GM23338 (cell line): ENCODE results near the gene H2AZ1. TPM values are rescaled to one million over a fixed set of nuclear protein-coding genes. Genes with fewer than 3 reads are reported as not detected.

Experiments used
- ATAC-seq: fragments of 200-7000 bp; cut with Tn5 transposase; 3 replicates; pipeline ENCODE4 v1.9.1; 2020
- DNase-seq: peaks from one replicate; pipeline ENCODE4 v3.0.0-alpha.2; 2015; ENCODE audit warnings: low spot score
- H2AFZ ChIP-seq: fragments of 200-600 bp; sonication (generic); 2 replicates; pipeline ENCODE4 v1.8.0; 2016; ENCODE audit warnings: antibody characterized with exemption, mild to moderate bottlenecking, moderate library complexity
- H3F3A ChIP-seq: fragments of 200-600 bp; sonication (generic); replicated peaks from 2 replicates; pipeline ENCODE4 v1.8.0; 2017; ENCODE audit warnings: antibody characterized with exemption, mixed run types, low read depth
- H3K27ac ChIP-seq: fragments of 200-600 bp; sonication (generic); 2 replicates; pipeline ENCODE4 v1.6.1; 2016; ENCODE audit warnings: low read depth
- H3K27me3 ChIP-seq: fragments of 200-600 bp; sonication (generic); 2 replicates; pipeline ENCODE4 v1.8.0; 2016; ENCODE audit warnings: mild to moderate bottlenecking, mixed run types, moderate library complexity; ENCODE audit not compliant: insufficient read depth
- H3K36me3 ChIP-seq: fragments of 200-600 bp; sonication (generic); 2 replicates; pipeline ENCODE4 v1.8.0; 2016; ENCODE audit warnings: mild to moderate bottlenecking; ENCODE audit not compliant: insufficient read depth
- H3K4me1 ChIP-seq: fragments of 200-600 bp; sonication (generic); 2 replicates; pipeline ENCODE4 v1.8.0; 2016; ENCODE audit warnings: mild to moderate bottlenecking, moderate library complexity; ENCODE audit not compliant: insufficient read depth
- H3K4me2 ChIP-seq: fragments of 200-600 bp; sonication (generic); 2 replicates; pipeline ENCODE4 v1.7.1; 2017; ENCODE audit warnings: mixed run types
- H3K4me3 ChIP-seq: fragments of 200-600 bp; sonication (generic); 2 replicates; pipeline ENCODE4 v1.6.1; 2016; ENCODE audit warnings: mixed run types
- H3K79me2 ChIP-seq: fragments of 200-600 bp; sonication (generic); replicated peaks from 2 replicates; pipeline ENCODE4 v1.8.0; 2017; ENCODE audit warnings: mild to moderate bottlenecking; ENCODE audit not compliant: insufficient read depth
- H3K9me2 ChIP-seq: fragments of 200-600 bp; sonication (generic); 2 replicates; pipeline ENCODE4 v1.8.0; 2017; ENCODE audit not compliant: insufficient read depth
- H4K20me1 ChIP-seq: fragments of 200-600 bp; sonication (generic); replicated peaks from 2 replicates; pipeline ENCODE4 v1.8.0; 2017; ENCODE audit warnings: mild to moderate bottlenecking; ENCODE audit not compliant: insufficient read depth
- H3K27ac Mint-ChIP-seq: 2 replicates; pipeline ENCODE4 v1.8.0; 2020; ENCODE audit warnings: inconsistent platforms, mild to moderate bottlenecking, moderate library complexity, mixed read lengths
- H3K27me3 Mint-ChIP-seq: 3 replicates; pipeline ENCODE4 v1.8.0; 2022; ENCODE audit warnings: low read depth, mild to moderate bottlenecking, moderate library complexity, mixed read lengths, inconsistent platforms; ENCODE audit not compliant: insufficient read depth, poor library complexity
- H3K36me3 Mint-ChIP-seq: 3 replicates; pipeline ENCODE4 v1.8.0; 2021; ENCODE audit warnings: low read depth, mild to moderate bottlenecking, inconsistent platforms, moderate library complexity, mixed read lengths
- H3K4me1 Mint-ChIP-seq: 3 replicates; pipeline ENCODE4 v1.8.0; 2020; ENCODE audit warnings: mild to moderate bottlenecking, inconsistent platforms, mixed read lengths
- H3K4me3 Mint-ChIP-seq: 3 replicates; pipeline ENCODE4 v1.8.0; 2021; ENCODE audit warnings: moderate library complexity, mild to moderate bottlenecking, inconsistent platforms, mixed read lengths
- H3K9me3 Mint-ChIP-seq: 3 replicates; pipeline ENCODE4 v1.8.0; 2020; ENCODE audit warnings: moderate library complexity, mild to moderate bottlenecking, inconsistent platforms, mixed read lengths
- CREB1 ChIP-seq: fragments of 250-450 bp; sonication (Bioruptor Pico); IDR thresholded peaks from 2 replicates; pipeline ENCODE4 v1.5.0; 2020; ENCODE audit warnings: low read depth, mild to moderate bottlenecking, moderate library complexity
- ETS1 ChIP-seq: IDR thresholded peaks from 2 replicates; pipeline ENCODE4 v1.6.1; 2016; ENCODE audit warnings: antibody characterized with exemption
- EZH2 ChIP-seq: fragments of 200-600 bp; sonication (generic); IDR thresholded peaks from one replicate; pipeline ENCODE4 v1.8.0; 2017; ENCODE audit warnings: antibody characterized with exemption, mild to moderate bottlenecking, low read depth; ENCODE audit not compliant: unreplicated experiment
- EZH2phosphoT487 ChIP-seq: fragments of 200-600 bp; sonication (generic); IDR thresholded peaks from one replicate; pipeline ENCODE4 v1.8.1; 2018; ENCODE audit warnings: antibody characterized with exemption; ENCODE audit not compliant: unreplicated experiment
- JUNB ChIP-seq: IDR thresholded peaks from one replicate; pipeline ENCODE4 v1.6.1; 2016; ENCODE audit warnings: antibody characterized with exemption; ENCODE audit not compliant: unreplicated experiment
- NANOG ChIP-seq: IDR thresholded peaks from 2 replicates; pipeline ENCODE4 v1.6.1; 2016; ENCODE audit warnings: antibody characterized with exemption, borderline replicate concordance
- POLR2AphosphoS5 ChIP-seq: IDR thresholded peaks from 2 replicates; pipeline ENCODE4 v1.6.1; 2016; ENCODE audit warnings: antibody characterized with exemption, low read depth
- STAT1 ChIP-seq: IDR thresholded peaks from one replicate; pipeline ENCODE4 v1.6.1; 2016; ENCODE audit warnings: antibody characterized with exemption; ENCODE audit not compliant: unreplicated experiment
- ZNF114 ChIP-seq: fragments of 250-450 bp; sonication (Bioruptor Pico); IDR thresholded peaks from 2 replicates; pipeline ENCODE4 v1.5.0; 2020; ENCODE audit warnings: mild to moderate bottlenecking, moderate library complexity
- ZNF331 ChIP-seq: fragments of 250-450 bp; sonication (Bioruptor Pico); IDR thresholded peaks from 2 replicates; pipeline ENCODE4 v1.5.0; 2020; ENCODE audit warnings: low read depth, mild to moderate bottlenecking, moderate library complexity
- ZNF462 ChIP-seq: fragments of 250-450 bp; sonication (Bioruptor Pico); IDR thresholded peaks from 2 replicates; pipeline ENCODE4 v1.5.0; 2020; ENCODE audit warnings: mild to moderate bottlenecking, moderate library complexity
- polyA plus RNA-seq: library from polyadenylated mRNA; unstranded; fragments of >200 nt; fragmentation: Nextera tagmentation; extraction: Ambion mirVana; gene quantifications from 2 replicates; pipeline ENCODE4 v1.2.1, GENCODE V29; 2016
- total RNA-seq: library from RNA; depleted of rRNA; stranded (reverse); fragments of >200 nt; shearing (Covaris generic); gene quantifications from 2 replicates; pipeline ENCODE4 v1.2.3, GENCODE V29; 2014
- TF ChIP-seq, protein P1 (sequence below): IDR thresholded peaks from one replicate; pipeline ENCODE4 v1.6.1; 2018; ENCODE audit warnings: antibody characterized with exemption; ENCODE audit not compliant: unreplicated experiment
- TF ChIP-seq, protein P2 (sequence below), 2 experiments: fragments of 200-600 bp in 1 of 2; sonication (generic) in 1 of 2; conservative IDR thresholded peaks; 2 replicates each; pipeline versions ENCODE4 v1.5.1 to v1.6.1; 2016 to 2017; ENCODE audit warnings: antibody characterized with exemption in 2 of 2, low read depth in 2 of 2, mild to moderate bottlenecking in 2 of 2, moderate library complexity in 1 of 2

H2AZ1 gene
- total and polyA plus RNA-seq, 2 experiments from 2014 or later, result 585 to 1,933 TPM

GRCh38 chr4:99921174-99921573 lies 28.9 kb downstream of the H2AZ1 start:
- DNase-seq, result no peak
- H3K36me3 ChIP-seq, result peaks cover 12% of the 10 kb centered on the region; the same call in 1 of the 2 replicates

More at GRCh38 chr4:99921174-99921573, 28.9 kb downstream of the H2AZ1 start:
- ATAC-seq, result no peak
- no peaks in the 10 kb centered on the region for H3K27me3 Mint-ChIP-seq
- Histone ChIP-seq H3K4me3 (no peak overlapping the region), H3K27me3 (no peaks in the 10 kb centered on the region), H3F3A (no peaks in the 10 kb centered on the region), H3K4me2 (no peak overlapping the region), H3K79me2 (no peaks in the 10 kb centered on the region; the same call in none of the 2 replicates), H2AFZ (no peak overlapping the region), H3K27ac (no peak overlapping the region), H3K9me2 (no peaks in the 10 kb centered on the region), H3K4me1 (no peaks in the 10 kb centered on the region), H4K20me1 (no peaks in the 10 kb centered on the region; the same call in 1 of the 2 replicates)
- H3K9me3 Mint-ChIP-seq, result no peaks in the 10 kb centered on the region
- TF ChIP-seq, protein P1, sequence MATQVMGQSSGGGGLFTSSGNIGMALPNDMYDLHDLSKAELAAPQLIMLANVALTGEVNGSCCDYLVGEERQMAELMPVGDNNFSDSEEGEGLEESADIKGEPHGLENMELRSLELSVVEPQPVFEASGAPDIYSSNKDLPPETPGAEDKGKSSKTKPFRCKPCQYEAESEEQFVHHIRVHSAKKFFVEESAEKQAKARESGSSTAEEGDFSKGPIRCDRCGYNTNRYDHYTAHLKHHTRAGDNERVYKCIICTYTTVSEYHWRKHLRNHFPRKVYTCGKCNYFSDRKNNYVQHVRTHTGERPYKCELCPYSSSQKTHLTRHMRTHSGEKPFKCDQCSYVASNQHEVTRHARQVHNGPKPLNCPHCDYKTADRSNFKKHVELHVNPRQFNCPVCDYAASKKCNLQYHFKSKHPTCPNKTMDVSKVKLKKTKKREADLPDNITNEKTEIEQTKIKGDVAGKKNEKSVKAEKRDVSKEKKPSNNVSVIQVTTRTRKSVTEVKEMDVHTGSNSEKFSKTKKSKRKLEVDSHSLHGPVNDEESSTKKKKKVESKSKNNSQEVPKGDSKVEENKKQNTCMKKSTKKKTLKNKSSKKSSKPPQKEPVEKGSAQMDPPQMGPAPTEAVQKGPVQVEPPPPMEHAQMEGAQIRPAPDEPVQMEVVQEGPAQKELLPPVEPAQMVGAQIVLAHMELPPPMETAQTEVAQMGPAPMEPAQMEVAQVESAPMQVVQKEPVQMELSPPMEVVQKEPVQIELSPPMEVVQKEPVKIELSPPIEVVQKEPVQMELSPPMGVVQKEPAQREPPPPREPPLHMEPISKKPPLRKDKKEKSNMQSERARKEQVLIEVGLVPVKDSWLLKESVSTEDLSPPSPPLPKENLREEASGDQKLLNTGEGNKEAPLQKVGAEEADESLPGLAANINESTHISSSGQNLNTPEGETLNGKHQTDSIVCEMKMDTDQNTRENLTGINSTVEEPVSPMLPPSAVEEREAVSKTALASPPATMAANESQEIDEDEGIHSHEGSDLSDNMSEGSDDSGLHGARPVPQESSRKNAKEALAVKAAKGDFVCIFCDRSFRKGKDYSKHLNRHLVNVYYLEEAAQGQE, result no peak
- TF ChIP-seq, protein P2, sequence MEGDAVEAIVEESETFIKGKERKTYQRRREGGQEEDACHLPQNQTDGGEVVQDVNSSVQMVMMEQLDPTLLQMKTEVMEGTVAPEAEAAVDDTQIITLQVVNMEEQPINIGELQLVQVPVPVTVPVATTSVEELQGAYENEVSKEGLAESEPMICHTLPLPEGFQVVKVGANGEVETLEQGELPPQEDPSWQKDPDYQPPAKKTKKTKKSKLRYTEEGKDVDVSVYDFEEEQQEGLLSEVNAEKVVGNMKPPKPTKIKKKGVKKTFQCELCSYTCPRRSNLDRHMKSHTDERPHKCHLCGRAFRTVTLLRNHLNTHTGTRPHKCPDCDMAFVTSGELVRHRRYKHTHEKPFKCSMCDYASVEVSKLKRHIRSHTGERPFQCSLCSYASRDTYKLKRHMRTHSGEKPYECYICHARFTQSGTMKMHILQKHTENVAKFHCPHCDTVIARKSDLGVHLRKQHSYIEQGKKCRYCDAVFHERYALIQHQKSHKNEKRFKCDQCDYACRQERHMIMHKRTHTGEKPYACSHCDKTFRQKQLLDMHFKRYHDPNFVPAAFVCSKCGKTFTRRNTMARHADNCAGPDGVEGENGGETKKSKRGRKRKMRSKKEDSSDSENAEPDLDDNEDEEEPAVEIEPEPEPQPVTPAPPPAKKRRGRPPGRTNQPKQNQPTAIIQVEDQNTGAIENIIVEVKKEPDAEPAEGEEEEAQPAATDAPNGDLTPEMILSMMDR (conservative IDR thresholded peaks at IDR 0.05; ENCODE audit: low read depth in 2 of 2), result no peak
- TF ChIP-seq ETS1 (no peak), EZH2phosphoT487 (no peak), NANOG (no peak), POLR2AphosphoS5 (no peak), CREB1 (CRISPR knock-in tag) (no peak), ZNF114 (CRISPR knock-in tag) (no peak), EZH2 (no peak), STAT1 (no peak), JUNB (no peak), ZNF331 (CRISPR knock-in tag) (no peak), ZNF462 (no peak)
- no peak overlapping the region for H3K27ac Mint-ChIP-seq
- H3K4me1 Mint-ChIP-seq, result no peaks in the 10 kb centered on the region
- no peak overlapping the region for H3K4me3 Mint-ChIP-seq
- peaks cover 18% of the 10 kb centered on the region for H3K36me3 Mint-ChIP-seq
